K562 (cell line): ENCODE results near the gene HLF.

Source experiments
- RFX5 ChIP-seq: IDR thresholded peaks from 2 replicates; pipeline ENCODE4 v1.6.1; 2011; ENCODE audit warnings: low read depth, mild to moderate bottlenecking, improper control_type of control experiment, low read length
- TCF7L2 ChIP-seq: fragments of 150-350 bp; IDR thresholded peaks from 2 replicates; pipeline ENCODE4 v1.6.1; 2016; ENCODE audit warnings: low read depth, mild to moderate bottlenecking, low read length, moderate library complexity
- TF ChIP-seq, protein P1 (sequence below), 3 experiments: IDR thresholded peaks in 2 of 3; conservative IDR thresholded peaks in 1 of 3; 2 replicates each; pipeline ENCODE4 v1.5.1; 2011 to 2012; ENCODE audit warnings: low read length in 3 of 3, mild to moderate bottlenecking in 3 of 3, control low read depth in 2 of 3, improper control_type of control experiment in 1 of 3, inconsistent platforms in 1 of 3, low read depth in 1 of 3, mixed read lengths in 1 of 3, moderate library complexity in 1 of 3; ENCODE audit not compliant: insufficient read depth in 2 of 3

DNA sequence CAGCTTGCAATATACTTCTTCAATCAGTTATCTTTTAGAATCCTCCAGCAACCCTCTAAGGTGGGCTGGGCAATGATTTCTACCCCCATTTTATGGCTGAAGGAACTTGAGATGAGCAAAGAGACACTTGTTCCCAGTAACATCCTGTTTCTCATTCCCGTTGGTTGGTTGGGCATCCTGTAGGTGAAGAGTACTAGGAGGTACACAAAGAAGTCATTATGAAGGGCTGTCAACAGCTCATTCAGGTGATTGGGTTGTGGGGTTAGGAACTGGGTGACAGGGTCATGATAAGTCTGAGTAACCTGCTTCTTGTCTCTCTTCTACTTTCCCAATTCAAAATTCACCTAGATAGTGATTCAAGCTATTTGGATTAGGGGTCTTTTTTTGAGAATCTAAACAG lies 80.4 kb downstream of the HLF start:
- TF ChIP-seq RFX5 (no peak), TCF7L2 (no peak)
- TF ChIP-seq, protein P1, sequence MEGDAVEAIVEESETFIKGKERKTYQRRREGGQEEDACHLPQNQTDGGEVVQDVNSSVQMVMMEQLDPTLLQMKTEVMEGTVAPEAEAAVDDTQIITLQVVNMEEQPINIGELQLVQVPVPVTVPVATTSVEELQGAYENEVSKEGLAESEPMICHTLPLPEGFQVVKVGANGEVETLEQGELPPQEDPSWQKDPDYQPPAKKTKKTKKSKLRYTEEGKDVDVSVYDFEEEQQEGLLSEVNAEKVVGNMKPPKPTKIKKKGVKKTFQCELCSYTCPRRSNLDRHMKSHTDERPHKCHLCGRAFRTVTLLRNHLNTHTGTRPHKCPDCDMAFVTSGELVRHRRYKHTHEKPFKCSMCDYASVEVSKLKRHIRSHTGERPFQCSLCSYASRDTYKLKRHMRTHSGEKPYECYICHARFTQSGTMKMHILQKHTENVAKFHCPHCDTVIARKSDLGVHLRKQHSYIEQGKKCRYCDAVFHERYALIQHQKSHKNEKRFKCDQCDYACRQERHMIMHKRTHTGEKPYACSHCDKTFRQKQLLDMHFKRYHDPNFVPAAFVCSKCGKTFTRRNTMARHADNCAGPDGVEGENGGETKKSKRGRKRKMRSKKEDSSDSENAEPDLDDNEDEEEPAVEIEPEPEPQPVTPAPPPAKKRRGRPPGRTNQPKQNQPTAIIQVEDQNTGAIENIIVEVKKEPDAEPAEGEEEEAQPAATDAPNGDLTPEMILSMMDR (IDR thresholded peaks at IDR 0.05 in 2 of 3, conservative IDR thresholded peaks at IDR 0.05 in 1 of 3; ENCODE audit: insufficient read depth in 2 of 3, low read depth in 1 of 3, low read length in 3 of 3) = no peak
